ENCODE results near the gene SEZ6.
A peak's percentile ranks its signal among the peaks of the same experiment; 100 is the strongest.

The SEZ6 gene

GRCh38 chr17:29051731-29052130 lies 45.9 kb upstream of the SEZ6 start:
- ChIA-PET CTCF (interaction anchor here (1.8 kb wide), 1 partner anchor 65 kb away, joined by 7 read pairs; no protein-coding TSS in a partner anchor), POLR2A (no interaction called here)
- TF ChIP-seq ZNF791 (tag by site-specific recombination; IDR thresholded peaks at IDR 0.05) = no peak
- TF ChIP-seq ZNF112 (tag by site-specific recombination; IDR thresholded peaks at IDR 0.05) = no peak
- TF ChIP-seq ZNF341 (tag by site-specific recombination; IDR thresholded peaks at IDR 0.05; ENCODE audit: low read depth) = no peak
- TF ChIP-seq ZNF214 (tag by site-specific recombination; IDR thresholded peaks at IDR 0.05; ENCODE audit: borderline replicate concordance) = no peak
- peak; percentile 72 for TF ChIP-seq PRDM10 (tag by site-specific recombination; IDR thresholded peaks at IDR 0.05)
- no peak for TF ChIP-seq SCRT1 (tag by site-specific recombination; IDR thresholded peaks at IDR 0.05; ENCODE audit: borderline replicate concordance)
- peak; percentile 86 for TF ChIP-seq ZFHX2 (tag by site-specific recombination; conservative IDR thresholded peaks at IDR 0.05)
- peak; percentile 78 for TF ChIP-seq EGR2 (tag by site-specific recombination; IDR thresholded peaks at IDR 0.05; ENCODE audit: low read depth)
- Histone ChIP-seq H3K4me3 (ENCODE audit: low read depth, low read length) (no peak overlapping the region), H3K27ac (ENCODE audit: extremely low read depth, low read depth, low read length) (no peak overlapping the region), H3K9me3 (ENCODE audit: control insufficient read depth, insufficient read depth, low read depth, low read length) (no peaks in the 10 kb centered on the region), H3K36me3 (ENCODE audit: control insufficient read depth in 2 of 2, insufficient read depth in 1 of 2, low read length in 2 of 2) (no peaks in the 10 kb centered on the region), H3K4me1 (ENCODE audit: control insufficient read depth, insufficient read depth, low read length) (peaks cover 8% of the 10 kb centered on the region)

GRCh38 chr17:29051194-29051593 lies 45.4 kb upstream of the SEZ6 start:
- no peak overlapping the region for H3K4me3 ChIP-seq (ENCODE audit: low read depth, low read length)
- no peak overlapping the region for H3K27ac ChIP-seq (ENCODE audit: extremely low read depth, low read depth, low read length)
- ChIA-PET CTCF (interaction anchor here (1.8 kb wide), 1 partner anchor 65 kb away, joined by 7 read pairs; no protein-coding TSS in a partner anchor), POLR2A (no interaction called here)
- no peaks in the 10 kb centered on the region for H3K9me3 ChIP-seq (ENCODE audit: control insufficient read depth, insufficient read depth, low read depth, low read length)
- TF ChIP-seq EGR2 (tag by site-specific recombination; IDR thresholded peaks at IDR 0.05; ENCODE audit: low read depth) (0 out of 2 replicates have a peak, but pooled peaks have one; percentile 17), KLF10 (tag by site-specific recombination; IDR thresholded peaks at IDR 0.05) (no peak)
- no peaks in the 10 kb centered on the region for H3K36me3 ChIP-seq (ENCODE audit: control insufficient read depth in 2 of 2, insufficient read depth in 1 of 2, low read length in 2 of 2)
- H3K4me1 ChIP-seq (ENCODE audit: control insufficient read depth, insufficient read depth, low read length) = peaks cover 8% of the 10 kb centered on the region

- no peaks in the 10 kb centered on the region for H3K9me3 ChIP-seq (ENCODE audit: control insufficient read depth, insufficient read depth, low read depth, low read length)
- peaks cover 8% of the 10 kb centered on the region for H3K4me1 ChIP-seq (ENCODE audit: control insufficient read depth, insufficient read depth, low read length)
- ChIA-PET POLR2A (no interaction called here), CTCF (interaction anchor here (1.8 to 3.2 kb wide), 2 partner anchors 66 to 85 kb away, joined by 7 to 12 read pairs; no protein-coding TSS in a partner anchor)
- no peaks in the 10 kb centered on the region for H3K36me3 ChIP-seq (ENCODE audit: control insufficient read depth in 2 of 2, insufficient read depth in 1 of 2, low read length in 2 of 2)
- no peak for TF ChIP-seq ZNF2 (tag by site-specific recombination; IDR thresholded peaks at IDR 0.05)
- no peak for TF ChIP-seq ZNF140 (tag by site-specific recombination; IDR thresholded peaks at IDR 0.05)
- no peak for TF ChIP-seq ZNF561 (tag by site-specific recombination; IDR thresholded peaks at IDR 0.05; ENCODE audit: borderline replicate concordance)
- no peak for TF ChIP-seq ZNF544 (tag by site-specific recombination; IDR thresholded peaks at IDR 0.05)
- TF ChIP-seq KLF10 (tag by site-specific recombination; IDR thresholded peaks at IDR 0.05) = no peak
- no peak for TF ChIP-seq ZNF266 (tag by site-specific recombination; IDR thresholded peaks at IDR 0.05; ENCODE audit: low read depth)
- no peak for TF ChIP-seq ZNF335 (tag by site-specific recombination; conservative IDR thresholded peaks at IDR 0.05)
- no peak for TF ChIP-seq ZNF354C (tag by site-specific recombination; IDR thresholded peaks at IDR 0.05; ENCODE audit: borderline replicate concordance, low read depth)
- TF ChIP-seq ZNF248 (tag by site-specific recombination; IDR thresholded peaks at IDR 0.05) = no peak
- H3K27ac ChIP-seq (ENCODE audit: extremely low read depth, low read depth, low read length) = no peak overlapping the region
- H3K4me3 ChIP-seq (ENCODE audit: low read depth, low read length) = no peak overlapping the region
These were observed 44.3 kb upstream of the SEZ6 start for GRCh38 chr17:29050176-29050575.
